H1 (cell line): ENCODE data around the gene FGFR2. TPM values are rescaled to one million over a fixed set of nuclear protein-coding genes. Genes with fewer than 3 reads are reported as not detected.

Experiments used
- CTCF ChIA-PET: fragments of 300-600 bp; sonication (Branson Sonifier 250); formaldehyde crosslinking; loops from one replicate; lab custom pipeline; 2021; ENCODE audit not compliant: partially characterized antibody; lab: Charles Lee
- POLR2A ChIA-PET: fragments of 300-600 bp; sonication (Branson Sonifier 250); formaldehyde crosslinking; loops from one replicate; lab custom pipeline; 2021; ENCODE audit warnings: inconsistent platforms; ENCODE audit not compliant: partially characterized antibody; lab: Charles Lee
- DNase-seq, 2 experiments: peaks; one replicate each; pipeline versions ENCODE4 v3.0.0 to v3.0.0-alpha.2; 2010 to 2022; ENCODE audit warnings: low spot score in 2 of 2, low read depth in 1 of 2, mixed read lengths in 1 of 2
- FAIRE-seq: peaks from 2 replicates; lab custom pipeline; 2011; peaks lifted over from hg19 to GRCh38; lab: Jason Lieb, UNC
- H2AFZ ChIP-seq: 2 replicates; pipeline ENCODE4 v1.8.1; 2012; ENCODE audit warnings: low read length, inconsistent platforms
- H2AK5ac ChIP-seq: 2 replicates; pipeline ENCODE4 v1.6.1; 2013; ENCODE audit warnings: low read depth, low read length
- H2BK120ac ChIP-seq: replicated peaks from 2 replicates; pipeline ENCODE3; 2013; ENCODE audit warnings: low read depth, low read length, inconsistent platforms
- H2BK12ac ChIP-seq: 2 replicates; pipeline ENCODE4 v1.6.1; 2013; ENCODE audit warnings: low read depth, low read length
- H2BK15ac ChIP-seq: 2 replicates; pipeline ENCODE4 v1.6.1; 2013; ENCODE audit warnings: low read length
- H2BK20ac ChIP-seq: 2 replicates; pipeline ENCODE4 v1.6.1; 2013; ENCODE audit warnings: low read length
- H2BK5ac ChIP-seq: 2 replicates; pipeline ENCODE4 v1.6.1; 2013; ENCODE audit warnings: low read depth, low read length
- H3K14ac ChIP-seq: 2 replicates; pipeline ENCODE4 v1.6.1; 2013; ENCODE audit warnings: inconsistent platforms; ENCODE audit not compliant: insufficient read length
- H3K18ac ChIP-seq: 2 replicates; pipeline ENCODE4 v1.6.1; 2013; ENCODE audit warnings: low read length; ENCODE audit errors: extremely low read depth
- H3K23ac ChIP-seq: 2 replicates; pipeline ENCODE4 v1.6.1; 2013; ENCODE audit warnings: inconsistent platforms; ENCODE audit not compliant: insufficient read length
- H3K23me2 ChIP-seq: 2 replicates; pipeline ENCODE4 v1.6.1; 2013; ENCODE audit warnings: low read depth, low read length
- H3K27ac ChIP-seq: 2 replicates; pipeline ENCODE4 v1.6.1; 2011; ENCODE audit warnings: low read depth, low read length, inconsistent platforms
- H3K27me3 ChIP-seq, 4 experiments: replicated peaks in 1 of 4; 1 replicate in 1 of 4; 2 replicates in 3 of 4; pipeline versions ENCODE4 v1.6.1 to v1.8.1; 2011 to 2013; ENCODE audit warnings: low read length in 3 of 4, mild to moderate bottlenecking in 3 of 4, inconsistent platforms in 2 of 4, mixed read lengths in 2 of 4, moderate library complexity in 1 of 4; ENCODE audit not compliant: control insufficient read depth in 3 of 4, insufficient read depth in 3 of 4; ENCODE audit errors: extremely low read depth in 1 of 4
- H3K36me3 ChIP-seq, 4 experiments: 2 replicates each; pipeline versions ENCODE4 v1.6.1 to v1.8.1; 2011 to 2013; ENCODE audit warnings: mild to moderate bottlenecking in 4 of 4, low read length in 3 of 4, moderate library complexity in 2 of 4, control low read depth in 1 of 4, inconsistent platforms in 1 of 4; ENCODE audit not compliant: insufficient read depth in 4 of 4, control insufficient read depth in 2 of 4
- H3K4ac ChIP-seq: replicated peaks from 2 replicates; pipeline ENCODE3; 2013; ENCODE audit warnings: low read length, low read depth, mixed read lengths, inconsistent platforms; ENCODE audit not compliant: insufficient read length
- H3K4me1 ChIP-seq, 4 experiments: replicated peaks in 1 of 4; 1 replicate in 1 of 4; 2 replicates in 3 of 4; pipeline versions ENCODE4 v1.6.1 to v1.8.1; 2011 to 2013; ENCODE audit warnings: low read length in 3 of 4, inconsistent platforms in 2 of 4, mixed read lengths in 1 of 4; ENCODE audit not compliant: insufficient read depth in 4 of 4, control insufficient read depth in 3 of 4
- H3K4me2 ChIP-seq, 2 experiments: 2 replicates each; pipeline versions ENCODE4 v1.6.1 to v1.8.1; 2011 to 2013; ENCODE audit warnings: low read depth in 2 of 2, low read length in 2 of 2, control low read depth in 1 of 2, inconsistent platforms in 1 of 2, mild to moderate bottlenecking in 1 of 2; ENCODE audit not compliant: insufficient read depth in 1 of 2
- H3K4me3 ChIP-seq, 4 experiments: fragments of 200-600, 300-600 bp in 1 of 4; sonication (generic), shearing (Covaris generic), sonication (Bioruptor Twin) in 1 of 4; 2 replicates each; pipeline versions ENCODE4 v1.5.1 to v1.8.1; 2011 to 2016; ENCODE audit warnings: low read length in 4 of 4, low read depth in 3 of 4, control low read depth in 2 of 4, inconsistent platforms in 2 of 4, mild to moderate bottlenecking in 2 of 4, mixed read lengths in 1 of 4, moderate library complexity in 1 of 4; ENCODE audit not compliant: insufficient read depth in 2 of 4; ENCODE audit errors: extremely low read depth in 1 of 4
- H3K56ac ChIP-seq: replicated peaks from 2 replicates; pipeline ENCODE3; 2013; ENCODE audit warnings: low read depth, mild to moderate bottlenecking, mixed read lengths, low read length, inconsistent platforms; ENCODE audit not compliant: insufficient read length
- H3K79me1 ChIP-seq: 2 replicates; pipeline ENCODE4 v1.6.1; 2013; ENCODE audit warnings: low read depth, low read length, control low read depth
- H3K79me2 ChIP-seq, 2 experiments: 2 replicates each; pipeline versions ENCODE4 v1.6.1 to v1.8.1; 2012 to 2013; ENCODE audit warnings: low read length in 2 of 2, mild to moderate bottlenecking in 2 of 2, inconsistent platforms in 1 of 2; ENCODE audit not compliant: insufficient read depth in 2 of 2, control insufficient read depth in 1 of 2
- H3K9ac ChIP-seq, 4 experiments: replicated peaks in 1 of 4; 1 replicate in 1 of 4; 2 replicates in 3 of 4; pipeline versions ENCODE4 v1.6.1 to v1.8.1; 2011 to 2013; ENCODE audit warnings: low read depth in 3 of 4, low read length in 3 of 4, control low read depth in 2 of 4, mild to moderate bottlenecking in 2 of 4, moderate library complexity in 2 of 4, inconsistent platforms in 1 of 4; ENCODE audit errors: extremely low read depth in 1 of 4
- H3K9me3 ChIP-seq, 2 experiments: 2 replicates each; pipeline versions ENCODE4 v1.6.1 to v1.8.1; 2012 to 2013; ENCODE audit warnings: mild to moderate bottlenecking in 2 of 2, moderate library complexity in 2 of 2, control low read depth in 1 of 2, inconsistent platforms in 1 of 2, low read depth in 1 of 2, low read length in 1 of 2, mixed read lengths in 1 of 2; ENCODE audit not compliant: insufficient read depth in 2 of 2
- H4K20me1 ChIP-seq, 2 experiments: replicated peaks in 1 of 2; 2 replicates each; pipeline versions ENCODE3 to v1.8.1; 2011 to 2013; ENCODE audit warnings: inconsistent platforms in 2 of 2, low read length in 2 of 2, mild to moderate bottlenecking in 1 of 2; ENCODE audit not compliant: insufficient read depth in 2 of 2, control insufficient read depth in 1 of 2
- H4K5ac ChIP-seq: 2 replicates; pipeline ENCODE4 v1.6.1; 2013; ENCODE audit warnings: low read length, low read depth, mixed read lengths, inconsistent platforms; ENCODE audit not compliant: insufficient read length
- H4K8ac ChIP-seq: 2 replicates; pipeline ENCODE4 v1.8.0; 2013; ENCODE audit warnings: mild to moderate bottlenecking, moderate library complexity, low read length, inconsistent platforms; ENCODE audit not compliant: insufficient read depth; ENCODE audit errors: extremely low read depth
- H4K91ac ChIP-seq: replicated peaks from 2 replicates; pipeline ENCODE3; 2013; ENCODE audit warnings: low read length, mixed read lengths, inconsistent platforms; ENCODE audit not compliant: insufficient read length
- ATF2 ChIP-seq: IDR thresholded peaks from 2 replicates; pipeline ENCODE4 v1.6.1; 2012; ENCODE audit warnings: low read length, inconsistent platforms
- GTF2F1 ChIP-seq: IDR thresholded peaks from 2 replicates; pipeline ENCODE4 v1.6.1; 2012; ENCODE audit warnings: low read depth, low read length, improper control_type of control experiment, borderline replicate concordance
- HDAC2 ChIP-seq, 2 experiments: fragments of 300-600 bp in 1 of 2; sonication (generic) in 1 of 2; IDR thresholded peaks; 2 replicates each; pipeline ENCODE4 v1.6.1; 2011 to 2012; ENCODE audit warnings: low read depth in 2 of 2, low read length in 2 of 2, mild to moderate bottlenecking in 2 of 2, moderate library complexity in 2 of 2, borderline replicate concordance in 1 of 2, inconsistent platforms in 1 of 2
- JUN ChIP-seq: IDR thresholded peaks from 2 replicates; pipeline ENCODE4 v1.6.1; 2011; ENCODE audit warnings: low read depth, mild to moderate bottlenecking, improper control_type of control experiment, low read length
- RXRA ChIP-seq: IDR thresholded peaks from 2 replicates; pipeline ENCODE4 v1.6.1; 2011; ENCODE audit warnings: low read depth, mild to moderate bottlenecking, low read length, moderate library complexity; ENCODE audit not compliant: insufficient read depth
- SIN3A ChIP-seq, 2 experiments: IDR thresholded peaks in 1 of 2; conservative IDR thresholded peaks in 1 of 2; 2 replicates each; pipeline ENCODE4 v1.6.1; 2011 to 2012; ENCODE audit warnings: low read length in 2 of 2, improper control_type of control experiment in 1 of 2, low read depth in 1 of 2, mild to moderate bottlenecking in 1 of 2
- TBP ChIP-seq: IDR thresholded peaks from 2 replicates; pipeline ENCODE4 v1.6.1; 2011; ENCODE audit warnings: low read depth, low read length, improper control_type of control experiment
- USF2 ChIP-seq: IDR thresholded peaks from 2 replicates; pipeline ENCODE4 v1.6.1; 2011; ENCODE audit warnings: low read length, improper control_type of control experiment
- WGBS, 2 experiments: shearing (Covaris generic) in 1 of 2; methylation state at CpG; one replicate each; pipeline versions ENCODE4 v1.1.6 to v1.1.7; 2013 to 2015; ENCODE audit warnings: low lambda C conversion rate in 2 of 2, mixed read lengths in 2 of 2, inconsistent platforms in 1 of 2, low coverage in 1 of 2, missing lambda C conversion rate in 1 of 2; ENCODE audit not compliant: insufficient replicate concordance in 2 of 2, insufficient coverage in 1 of 2, insufficient read length in 1 of 2; ENCODE audit errors: extremely low coverage in 1 of 2, missing lambda C conversion rate in 1 of 2; 5-methylcytosine and 5-hydroxymethylcytosine counted together
- polyA plus RNA-seq, 7 experiments: library from polyadenylated mRNA; depleted of rRNA in 3 of 7; stranded (reverse) in 5 of 7; unstranded in 2 of 7; fragments of >200 nt in 5 of 7; fragments of 200-250 nt in 2 of 7; gene quantifications; 1 replicate in 5 of 7; 2 replicates in 1 of 7; 4 replicates in 1 of 7; pipeline versions ENCODE4 v1.2.1 to v1.2.3, GENCODE V29; 2011 to 2013; ENCODE audit warnings: missing spikeins in 2 of 7, mixed read lengths in 2 of 7
- total RNA-seq: library from RNA; stranded (reverse); fragmentation: NEBNext Ultra II Directional; extraction: Animal tissue kit (Norgen Biotek cat#: 25700); gene quantifications from 2 replicates; pipeline ENCODE4 v1.2.1, GENCODE V29; 2021

The FGFR2 gene
- total and polyA plus RNA-seq, 2 of the 8 experiments (the other 6 are each of a cell fraction or from before 2014, with no cell fraction given) = 50.2 to 81.2 TPM

DNA sequence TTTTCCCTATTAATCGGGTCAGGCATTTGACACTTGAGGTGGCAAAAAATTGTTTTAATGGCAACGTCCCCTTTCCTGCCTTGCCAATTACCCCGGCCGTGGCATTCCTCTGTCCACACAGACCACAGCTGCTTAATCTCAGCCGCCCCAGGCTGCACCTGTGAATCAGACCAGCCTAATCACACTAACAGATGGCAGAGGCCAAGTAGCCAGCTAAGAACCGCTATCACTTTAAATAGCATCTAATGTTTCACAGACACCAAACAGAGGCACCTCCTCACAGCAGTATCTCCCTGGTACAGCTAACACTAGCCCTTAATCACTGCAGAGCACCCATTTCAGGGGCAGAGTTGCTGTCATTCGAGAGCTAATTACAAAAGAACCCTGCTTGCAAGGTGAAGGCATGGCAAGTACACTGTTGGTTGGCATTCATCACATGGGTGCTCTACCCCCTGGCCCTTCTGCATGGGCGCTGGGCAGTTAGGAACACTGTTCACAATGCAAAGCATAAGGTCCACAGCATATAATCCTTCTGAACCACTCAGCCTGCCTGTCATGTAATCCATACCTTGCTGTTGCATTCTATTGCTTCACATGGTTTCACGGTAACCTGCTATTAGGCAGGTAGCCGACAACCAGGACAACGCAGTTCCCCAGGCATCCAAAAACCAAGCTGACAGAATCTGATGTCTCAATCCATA lies 38.8 kb downstream of the FGFR2 start:
- Histone ChIP-seq H2BK15ac (no peak overlapping the region), H4K91ac (no peak overlapping the region), H2BK120ac (no peak overlapping the region), H3K23me2 (peaks cover 2% of the 10 kb centered on the region; the same call in 1 of the 2 replicates), H3K9me3 (no peaks in the 10 kb centered on the region), H3K56ac (no peak overlapping the region), H3K79me1 (peaks cover 27% of the 10 kb centered on the region), H2AFZ (no peak overlapping the region), H3K4me3 (no peak overlapping the region), H2BK5ac (no peak overlapping the region), H3K9ac (no peak overlapping the region), H3K4me2 (no peak overlapping the region), H3K79me2 (peaks cover 34 to 95% of the 10 kb centered on the region in 2 experiments), H3K27ac (no peak overlapping the region), H3K23ac (no peak overlapping the region), H2AK5ac (no peak overlapping the region), H3K14ac (no peak overlapping the region), H3K4ac (no peak overlapping the region), H4K20me1 (peaks cover 19 to 34% of the 10 kb centered on the region in 2 experiments), H3K18ac (no peak overlapping the region), H3K36me3 (peaks cover 8 to 34% (median 10%) of the 10 kb centered on the region in 4 experiments; a peak in 7 of 8 replicates), H4K5ac (no peak overlapping the region), H3K27me3 (no peaks in the 10 kb centered on the region), H2BK12ac (no peak overlapping the region), H2BK20ac (no peak overlapping the region), H3K4me1 (peaks cover 0 to 17% (median 11%) of the 10 kb centered on the region in 4 experiments; a peak in 6 of 7 replicates), H4K8ac (no peak overlapping the region)
- FAIRE-seq (no peak), DNase-seq (no peak)
- no peak for TF ChIP-seq SIN3A (conservative IDR thresholded peaks at IDR 0.05 in 1 of 2, IDR thresholded peaks at IDR 0.05 in 1 of 2; ENCODE audit: low read depth in 1 of 2, low read length in 2 of 2)
- TF ChIP-seq ATF2 = no peak
- TF ChIP-seq TBP = no peak
- TF ChIP-seq HDAC2 (IDR thresholded peaks at IDR 0.05; ENCODE audit: borderline replicate concordance in 1 of 2, low read depth in 2 of 2, low read length in 2 of 2) = no peak
- TF ChIP-seq JUN = no peak
- no peak for TF ChIP-seq RXRA
- TF ChIP-seq GTF2F1 = no peak
- no peak for TF ChIP-seq USF2
- POLR2A ChIA-PET = interaction anchor here (1.8 to 2.5 kb wide), 2 partner anchors 19 to 37 kb away, joined by 6 to 7 read pairs; no protein-coding TSS in a partner anchor
- WGBS, 2 experiments = 88% methylated on average over 11 of the region's 11 CpGs; no CpG with 5 or more reads in 1 of the 2 experiments
- CTCF ChIA-PET = interaction anchor here (0.6 kb wide), 1 partner anchor 380 kb away, joined by 3 read pairs; no protein-coding TSS in a partner anchor
